ENCODE data around the gene PLA2G4B.

DNA sequence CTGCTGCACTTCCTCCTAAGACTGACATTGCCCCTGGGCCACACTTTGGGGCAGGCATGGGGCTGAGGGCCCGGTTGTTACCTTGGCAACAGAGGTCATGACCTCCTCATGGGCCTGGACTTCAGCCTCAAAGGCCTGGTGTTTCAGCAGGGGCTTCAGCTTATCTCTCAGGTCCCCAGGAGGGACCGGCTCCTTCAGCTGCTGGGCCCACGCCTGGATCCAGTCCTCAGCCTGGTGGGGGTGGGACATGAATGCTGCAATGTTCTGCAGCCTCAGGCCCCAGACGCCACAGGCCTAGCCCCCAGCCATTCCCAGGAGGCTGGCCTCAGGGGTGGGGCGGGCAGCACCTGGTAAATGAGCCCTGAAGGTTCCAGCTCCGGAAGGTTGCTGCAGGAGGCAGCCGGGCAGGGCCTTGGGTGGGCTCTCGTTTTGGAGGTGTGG lies 27.6 kb downstream of the PLA2G4B start:
- TF ChIP-seq POLR2A (IDR thresholded peaks at IDR 0.05; ENCODE audit: low read depth, low read length) (no peak), POLR2AphosphoS5 (IDR thresholded peaks at IDR 0.05; ENCODE audit: low read depth, low read length) (no peak)

Data from GM12892 (cell line).